HepG2 (cell line): ENCODE measurements around the gene PPP1R3A. TPM values are rescaled to one million over a fixed set of nuclear protein-coding genes. Genes with fewer than 3 reads are reported as not detected.

Experiments used
- ATAC-seq: fragments of 200-7000 bp; cut with Tn5 transposase; 3 replicates; pipeline ENCODE4 v1.9.1; 2020; ENCODE audit warnings: mild to moderate bottlenecking, moderate library complexity
- BruUV-seq: library from RNA; stranded (reverse); fragments of 400-500 nt; replicated peaks from 2 replicates; lab custom pipeline; 2021; lab: Mats Ljungman, UMichigan
- CTCF ChIA-PET: fragments of 300-600 bp; formaldehyde crosslinking; extraction: SDS; loops from one replicate; lab custom pipeline; 2021; ENCODE audit warnings: low total read pairs, inconsistent platforms, low intra/inter-chr PET ratio; lab: Yijun Ruan, JAX
- POLR2A ChIA-PET: fragments of 350-600 bp; sonication (Branson Sonifier 250); formaldehyde crosslinking; loops from one replicate; lab custom pipeline; 2020; ENCODE audit warnings: antibody characterized with exemption, inconsistent platforms; lab: Yijun Ruan, JAX
- DNase-seq: peaks from one replicate; pipeline ENCODE4 v3.0.0-alpha.2; 2015; ENCODE audit warnings: low spot score
- FAIRE-seq: peaks from 3 replicates; lab custom pipeline; 2011; peaks lifted over from hg19 to GRCh38; lab: Jason Lieb, UNC
- H2AFZ ChIP-seq: one replicate; pipeline ENCODE4 v1.6.1; 2011; ENCODE audit warnings: low read length, inconsistent platforms
- H3K27ac ChIP-seq: fragments of 300-600 bp; 3 replicates; pipeline ENCODE4 v1.8.0; 2011; ENCODE audit warnings: mixed run types, mild to moderate bottlenecking, mixed read lengths, low read length, inconsistent platforms; ENCODE audit not compliant: insufficient read depth; ENCODE audit errors: extremely low read length
- H3K27me3 ChIP-seq, 2 experiments: fragments of 200-600 bp in 1 of 2; 2 replicates in 1 of 2; 3 replicates in 1 of 2; pipeline versions ENCODE4 v1.6.0 to v1.8.0; 2011; ENCODE audit warnings: low read length in 2 of 2, mild to moderate bottlenecking in 2 of 2, moderate library complexity in 2 of 2, inconsistent platforms in 1 of 2; ENCODE audit not compliant: insufficient read depth in 2 of 2, control insufficient read depth in 1 of 2
- H3K36me3 ChIP-seq, 2 experiments: fragments of 200-600 bp in 1 of 2; replicated peaks in 1 of 2; 2 replicates in 1 of 2; 3 replicates in 1 of 2; pipeline versions ENCODE4 v1.5.1 to v1.8.0; 2011; ENCODE audit warnings: low read length in 2 of 2, inconsistent platforms in 1 of 2; ENCODE audit not compliant: insufficient read depth in 2 of 2, control insufficient read depth in 1 of 2
- H3K4me1 ChIP-seq: 2 replicates; pipeline ENCODE4 v1.5.1; 2012; ENCODE audit warnings: low read length, inconsistent platforms; ENCODE audit not compliant: insufficient read depth
- H3K4me2 ChIP-seq: 2 replicates; pipeline ENCODE4 v1.6.0; 2011; ENCODE audit warnings: low read depth, low read length, inconsistent platforms
- H3K4me3 ChIP-seq, 3 experiments: fragments of 200-600 bp in 1 of 3; sonication (generic), shearing (Covaris generic) in 1 of 3; replicated peaks in 1 of 3; 2 replicates each; pipeline ENCODE4 v1.5.1; 2011 to 2016; ENCODE audit warnings: low read length in 3 of 3, inconsistent platforms in 2 of 3, low read depth in 2 of 3, mild to moderate bottlenecking in 2 of 3, control low read depth in 1 of 3, mixed read lengths in 1 of 3; ENCODE audit not compliant: insufficient read depth in 1 of 3
- H3K79me2 ChIP-seq: one replicate; pipeline ENCODE4 v1.6.1; 2011; ENCODE audit warnings: low read length, inconsistent platforms; ENCODE audit not compliant: insufficient read depth
- H3K9ac ChIP-seq: 2 replicates; pipeline ENCODE4 v1.6.0; 2011; ENCODE audit warnings: mild to moderate bottlenecking, low read depth, low read length, inconsistent platforms; ENCODE audit not compliant: insufficient read depth
- H3K9me3 ChIP-seq: 2 replicates; pipeline ENCODE4 v1.5.1; 2012; ENCODE audit warnings: mild to moderate bottlenecking, low read length
- H4K20me1 ChIP-seq: 2 replicates; pipeline ENCODE4 v1.6.0; 2011; ENCODE audit warnings: inconsistent platforms, mild to moderate bottlenecking, low read length, moderate library complexity; ENCODE audit not compliant: insufficient read depth
- EED ChIP-seq: sonication (generic); formaldehyde crosslinking; IDR thresholded peaks from 2 replicates; pipeline ENCODE4 v1.5.0; 2020; ENCODE audit warnings: mild to moderate bottlenecking, missing genetic modification reagents
- MIXL1 ChIP-seq: IDR thresholded peaks from 2 replicates; pipeline ENCODE4 v1.6.1; 2016
- NFE2 ChIP-seq: sonication (generic); formaldehyde crosslinking; IDR thresholded peaks from 2 replicates; pipeline ENCODE4 v1.4.0; 2020; ENCODE audit warnings: missing genetic modification reagents
- ONECUT2 ChIP-seq: sonication (generic); formaldehyde crosslinking; IDR thresholded peaks from 2 replicates; pipeline ENCODE4 v1.4.0; 2020; ENCODE audit warnings: missing genetic modification reagents
- PAX8 ChIP-seq: sonication (generic); formaldehyde crosslinking; IDR thresholded peaks from 2 replicates; pipeline ENCODE4 v1.8.0; 2022; ENCODE audit warnings: mild to moderate bottlenecking, missing genetic modification reagents, borderline replicate concordance
- ZBTB38 ChIP-seq: sonication (generic); formaldehyde crosslinking; IDR thresholded peaks from 2 replicates; pipeline ENCODE4 v1.5.1; 2020; ENCODE audit warnings: mild to moderate bottlenecking, missing genetic modification reagents
- ZBTB7B ChIP-seq: sonication (generic); formaldehyde crosslinking; IDR thresholded peaks from 2 replicates; pipeline ENCODE4 v1.4.0; 2020; ENCODE audit warnings: missing genetic modification reagents
- ZNF205 ChIP-seq: IDR thresholded peaks from 2 replicates; pipeline ENCODE4 v1.6.1; 2018; ENCODE audit warnings: missing biosample characterization, missing genetic modification reagents
- ZNF253 ChIP-seq: sonication (generic); formaldehyde crosslinking; IDR thresholded peaks from 2 replicates; pipeline ENCODE4 v1.8.0; 2022; ENCODE audit warnings: mild to moderate bottlenecking, missing genetic modification reagents, borderline replicate concordance
- WGBS: methylation state at CpG from one replicate; pipeline ENCODE4 v1.1.6; 2017; ENCODE audit warnings: low lambda C conversion rate; 5-methylcytosine and 5-hydroxymethylcytosine counted together
- in situ Hi-C: cut with HindIII; loops from 2 replicates; pipeline ENCODE4 v1.10.0; 2017; ENCODE audit warnings: low pct_unique_long_range_greater_than_20kb; ENCODE audit not compliant: extremely low pct_ligation_motif_present
- intact Hi-C: fragments of 100-400 bp; cut with micrococcal nuclease; formaldehyde crosslinking; loops from one replicate; pipeline ENCODE4 v1.10.0; 2022; ENCODE audit not compliant: unreplicated experiment
- polyA plus RNA-seq, 8 experiments: library from polyadenylated mRNA; depleted of rRNA in 3 of 8; stranded (reverse) in 7 of 8; unstranded in 1 of 8; fragments of >200 nt; fragmentation: Illumina TruSeq in 4 of 8; extraction: Trizol in 4 of 8; gene quantifications; 2 replicates each; pipeline versions ENCODE4 v1.2.1 to v1.2.3, GENCODE V29; 2011 to 2016; ENCODE audit warnings: low read depth in 4 of 8, missing spikeins in 1 of 8, mixed read lengths in 1 of 8; ENCODE audit not compliant: insufficient read depth in 1 of 8
- total RNA-seq, 5 experiments: library from RNA; depleted of rRNA; stranded (reverse); fragments of >200 nt; fragmentation: Illumina TruSeq; extraction: Trizol; gene quantifications; 2 replicates each; pipeline ENCODE4 v1.2.3, GENCODE V29; 2016; ENCODE audit warnings: low read depth in 1 of 5
- TF ChIP-seq, protein P1 (sequence below): sonication (generic); formaldehyde crosslinking; IDR thresholded peaks from 2 replicates; pipeline ENCODE4 v1.8.1; 2023; ENCODE audit warnings: mild to moderate bottlenecking, missing genetic modification reagents, borderline replicate concordance
- TF ChIP-seq, protein P2 (sequence below): sonication (generic); formaldehyde crosslinking; IDR thresholded peaks from 2 replicates; pipeline ENCODE4 v1.9.0; 2022; ENCODE audit warnings: missing genetic modification reagents, mild to moderate bottlenecking, borderline replicate concordance

The PPP1R3A gene
- total and polyA plus RNA-seq, 2 of the 13 experiments (the other 11 are each of a cell fraction or from before 2014, with no cell fraction given), result not detected

DNA sequence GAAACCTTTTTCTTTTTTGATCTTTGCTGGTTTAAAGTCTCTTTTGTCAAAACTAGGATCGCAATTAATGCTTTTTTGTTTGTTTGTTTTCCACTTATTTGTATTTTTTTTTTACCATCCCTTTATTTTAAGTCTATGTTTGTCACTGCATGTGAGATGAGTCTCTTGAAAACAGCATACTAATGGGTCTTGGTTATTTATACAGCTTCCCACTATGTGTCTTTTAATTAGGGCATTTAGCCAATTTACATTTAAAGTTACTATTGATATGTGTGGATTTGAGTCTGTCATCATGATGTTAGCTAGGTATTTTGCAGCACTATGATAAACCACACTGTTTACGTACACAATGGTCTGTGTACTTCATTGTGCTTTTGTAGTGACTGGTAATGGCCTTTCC, 34.7 kb upstream of the PPP1R3A start:
- intact Hi-C loops (no loop called here), in situ Hi-C loops (no loop called here)
- no peak overlapping the region for H3K4me2 ChIP-seq
- FAIRE-seq, result no peak
- H3K9me3 ChIP-seq, result peaks cover 86% of the 10 kb centered on the region
- no TSS peak for BruUV-seq
- 6% methylated on average over 2 of the region's 2 CpGs for WGBS
- H3K4me1 ChIP-seq, result no peaks in the 10 kb centered on the region
- H3K9ac ChIP-seq, result no peak overlapping the region
- H2AFZ ChIP-seq, result no peak overlapping the region
- no peaks in the 10 kb centered on the region for H3K79me2 ChIP-seq
- no peak for DNase-seq
- ATAC-seq, result no peak
- no peak overlapping the region for H3K4me3 ChIP-seq
- H4K20me1 ChIP-seq, result no peaks in the 10 kb centered on the region
- CTCF ChIA-PET, result no interaction called here
- H3K27me3 ChIP-seq, result no peaks in the 10 kb centered on the region
- no peak for TF ChIP-seq NFE2 (CRISPR knock-in tag)
- POLR2A ChIA-PET, result no interaction called here
- no peaks in the 10 kb centered on the region for H3K36me3 ChIP-seq
- H3K27ac ChIP-seq, result no peak overlapping the region

DNA sequence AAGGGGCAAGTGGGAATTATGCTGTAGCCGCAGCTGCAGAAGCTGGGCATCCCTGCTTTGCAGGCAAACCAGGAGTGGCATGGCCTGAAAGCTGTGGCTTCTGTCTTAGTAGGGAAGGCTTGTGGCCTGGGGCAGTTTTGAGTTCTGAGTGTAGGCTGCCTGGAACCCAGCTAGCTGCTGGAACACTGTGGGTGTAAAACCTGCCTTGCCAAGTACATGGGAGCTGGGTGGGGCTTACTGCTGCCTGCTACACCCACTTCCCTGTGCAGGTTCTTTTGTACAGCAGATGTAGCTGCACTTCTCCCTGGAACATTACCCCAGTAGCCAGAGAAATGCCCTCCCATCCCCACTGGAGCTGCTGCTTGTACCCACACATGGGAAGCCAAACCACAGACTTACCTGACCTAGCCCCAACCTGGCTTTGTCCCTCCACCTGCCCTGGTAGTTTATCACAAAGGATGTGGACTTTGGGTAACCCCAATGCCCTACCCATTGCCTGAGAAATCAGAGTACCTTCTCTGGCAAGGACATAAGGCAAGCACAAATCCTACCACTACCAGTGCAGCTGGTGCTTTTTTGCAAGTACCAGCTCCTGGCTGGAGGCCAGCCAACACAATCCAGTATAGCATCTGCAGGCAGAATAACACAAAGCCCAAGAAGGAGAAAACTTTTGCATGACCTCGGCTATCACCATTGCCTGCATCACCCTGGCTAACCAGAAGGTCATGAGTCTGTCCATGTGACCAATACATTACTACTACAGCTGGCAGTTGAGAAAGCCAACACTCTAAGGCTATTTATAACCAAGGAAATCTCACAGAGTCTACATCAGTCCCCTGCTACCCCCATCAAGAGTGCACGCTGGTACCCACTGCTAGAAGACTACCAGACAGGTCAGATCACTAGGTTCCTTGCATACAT, 26.5 kb upstream of the PPP1R3A start:
- POLR2A ChIA-PET, result no interaction called here
- CTCF ChIA-PET, result no interaction called here
- no peaks in the 10 kb centered on the region for H3K27me3 ChIP-seq
- in situ Hi-C loops, result no loop called here
- intact Hi-C loops, result no loop called here
- no peak overlapping the region for H3K4me3 ChIP-seq
- TF ChIP-seq, protein P1, sequence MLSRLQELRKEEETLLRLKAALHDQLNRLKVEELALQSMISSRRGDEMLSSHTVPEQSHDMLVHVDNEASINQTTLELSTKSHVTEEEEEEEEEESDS (CRISPR knock-in tag), result no peak
- TF ChIP-seq ZNF253 (CRISPR knock-in tag), result no peak
- no peak for TF ChIP-seq ZBTB38
- TF ChIP-seq ZNF205 (CRISPR knock-in tag), result no peak
- no peak for TF ChIP-seq ZBTB7B
- no peak for TF ChIP-seq ONECUT2
- TF ChIP-seq, protein P2, sequence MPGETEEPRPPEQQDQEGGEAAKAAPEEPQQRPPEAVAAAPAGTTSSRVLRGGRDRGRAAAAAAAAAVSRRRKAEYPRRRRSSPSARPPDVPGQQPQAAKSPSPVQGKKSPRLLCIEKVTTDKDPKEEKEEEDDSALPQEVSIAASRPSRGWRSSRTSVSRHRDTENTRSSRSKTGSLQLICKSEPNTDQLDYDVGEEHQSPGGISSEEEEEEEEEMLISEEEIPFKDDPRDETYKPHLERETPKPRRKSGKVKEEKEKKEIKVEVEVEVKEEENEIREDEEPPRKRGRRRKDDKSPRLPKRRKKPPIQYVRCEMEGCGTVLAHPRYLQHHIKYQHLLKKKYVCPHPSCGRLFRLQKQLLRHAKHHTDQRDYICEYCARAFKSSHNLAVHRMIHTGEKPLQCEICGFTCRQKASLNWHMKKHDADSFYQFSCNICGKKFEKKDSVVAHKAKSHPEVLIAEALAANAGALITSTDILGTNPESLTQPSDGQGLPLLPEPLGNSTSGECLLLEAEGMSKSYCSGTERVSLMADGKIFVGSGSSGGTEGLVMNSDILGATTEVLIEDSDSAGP (CRISPR knock-in tag), result no peak
- no peak for TF ChIP-seq EED (CRISPR knock-in tag)
- TF ChIP-seq MIXL1 (CRISPR knock-in tag), result no peak
- TF ChIP-seq PAX8, result no peak
- no TSS peak for BruUV-seq
- H4K20me1 ChIP-seq, result no peaks in the 10 kb centered on the region
- H3K36me3 ChIP-seq, result no peaks in the 10 kb centered on the region
- ATAC-seq (no peak), FAIRE-seq (no peak), DNase-seq (no peak)
- H3K9me3 ChIP-seq, result peaks cover 9% of the 10 kb centered on the region
- H3K4me2 ChIP-seq, result no peak overlapping the region
- H3K79me2 ChIP-seq, result no peaks in the 10 kb centered on the region
- 0% methylated on average over 3 of the region's 3 CpGs for WGBS
- no peak overlapping the region for H3K27ac ChIP-seq
- no peak overlapping the region for H3K9ac ChIP-seq
- no peak overlapping the region for H2AFZ ChIP-seq
- H3K4me1 ChIP-seq, result no peaks in the 10 kb centered on the region
